GM19468 (cell line): ENCODE results near the gene CD300A.

Experiments used
- ATAC-seq: cut with Tn5 transposase; IDR thresholded peaks from one replicate; pipeline ENCODE4 v1.9.1; 2021; ENCODE audit warnings: mild to moderate bottlenecking, moderate library complexity, moderate number of reproducible peaks; ENCODE audit not compliant: unreplicated experiment; ENCODE audit errors: extremely low read depth

CD300A gene

GRCh38 chr17:74532115-74532514, 65.7 kb downstream of the CD300A start:
- no peak for ATAC-seq
